SK-MEL-5 (cell line): Measurements from ENCODE around the gene TMEM170B. TPM values are rescaled to one million over a fixed set of nuclear protein-coding genes. Genes with fewer than 3 reads are reported as not detected.

Experiments
- DNase-seq: peaks from one replicate; pipeline ENCODE4 v3.0.0-alpha.2; 2016; ENCODE audit warnings: low read depth, low spot score
- in situ Hi-C: cut with HindIII; loops from 2 replicates; pipeline ENCODE4 v1.10.0; 2016; ENCODE audit warnings: low sequenced_read_pairs, high pct_unique_total_duplicates, low pct_unique_long_range_greater_than_20kb
- polyA plus RNA-seq, 2 experiments: library from polyadenylated mRNA; depleted of rRNA; stranded (reverse); fragments of >200 nt; gene quantifications; 2 replicates each; pipeline ENCODE4 v1.2.3, GENCODE V29; 2015
- total RNA-seq: library from RNA; depleted of rRNA; stranded (reverse); fragments of >200 nt; shearing (Covaris generic); gene quantifications from 2 replicates; pipeline ENCODE4 v1.2.3, GENCODE V29; 2014; rRNA removed

TMEM170B gene
- 5.8 and 6.6 TPM in 2 replicates for total RNA-seq
- 3.8 and 4.9 TPM in 2 replicates for polyA plus RNA-seq (2015; cell fraction: cytosol; rRNA removed)
- 6.6 and 7.3 TPM in 2 replicates for polyA plus RNA-seq (2015; cell fraction: nucleus; rRNA removed)

GRCh38 chr6:11537229-11538051, at the start of gene TMEM170B:
TMEM170B (plus strand) TSS chr6:11537749; CDS start chr6:11538278, 529 bp downstream.
- in situ Hi-C loops: no loop called here
- peak; percentile 98 for DNase-seq

- DNase-seq: no peak
- in situ Hi-C loops: loop anchor here (10.0 kb wide), 1 partner anchor 276 kb away; no protein-coding TSS in a partner anchor
Observed at GRCh38 chr6:11490996-11491395, 46.6 kb upstream of the TMEM170B start.

GRCh38 chr6:11491596-11492463, 45.7 kb upstream of the TMEM170B start:
- DNase-seq: no peak
- in situ Hi-C loops: loop anchor here (10.0 kb wide), 1 partner anchor 277 kb away; no protein-coding TSS in a partner anchor

- in situ Hi-C loops: loop anchor here (10.0 kb wide), 1 partner anchor 278 kb away; no protein-coding TSS in a partner anchor
- DNase-seq: no peak
Observed at GRCh38 chr6:11492464-11493290, 44.9 kb upstream of the TMEM170B start.

GRCh38 chr6:11493974-11494373, 43.6 kb upstream of the TMEM170B start:
- in situ Hi-C loops: loop anchor here (10.0 kb wide), 1 partner anchor 279 kb away; no protein-coding TSS in a partner anchor
- no peak for DNase-seq

- in situ Hi-C loops: loop anchor here (10.0 kb wide), 1 partner anchor 280 kb away; no protein-coding TSS in a partner anchor
- no peak for DNase-seq
Observed at GRCh38 chr6:11494786-11495564, 42.6 kb upstream of the TMEM170B start.

GRCh38 chr6:11495565-11496145, 41.9 kb upstream of the TMEM170B start:
- no peak for DNase-seq
- in situ Hi-C loops: loop anchor here (10.0 kb wide), 1 partner anchor 281 kb away; no protein-coding TSS in a partner anchor

- in situ Hi-C loops: loop anchor here (10.0 kb wide), 1 partner anchor 282 kb away; no protein-coding TSS in a partner anchor
- DNase-seq: peak; percentile 94
Observed at GRCh38 chr6:11496152-11497060, 41.1 kb upstream of the TMEM170B start.

GRCh38 chr6:11497107-11497506, 40.4 kb upstream of the TMEM170B start:
- in situ Hi-C loops: loop anchor here (10.0 kb wide), 1 partner anchor 282 kb away; no protein-coding TSS in a partner anchor
- no peak for DNase-seq

GRCh38 chr6:11497881-11498280, 39.7 kb upstream of the TMEM170B start:
- DNase-seq: peak; percentile 23
- in situ Hi-C loops: loop anchor here (10.0 kb wide), 1 partner anchor 283 kb away; no protein-coding TSS in a partner anchor

GRCh38 chr6:11500008-11500407, 37.5 kb upstream of the TMEM170B start:
- in situ Hi-C loops: no loop called here
- DNase-seq: peak; percentile 37

- in situ Hi-C loops: no loop called here
- DNase-seq: no peak
Observed at GRCh38 chr6:11509471-11509870, 28.1 kb upstream of the TMEM170B start.

- no peak for DNase-seq
- in situ Hi-C loops: no loop called here
Observed at GRCh38 chr6:11514672-11515071, 22.9 kb upstream of the TMEM170B start.

GRCh38 chr6:11515763-11516162, 21.8 kb upstream of the TMEM170B start:
- DNase-seq: no peak
- in situ Hi-C loops: no loop called here
